Mesenchymal stem cell (in vitro differentiated cells and primary cell): ENCODE results near the gene JAK2.
A peak's percentile ranks its signal among the peaks of the same experiment; 100 is the strongest.
"Not testable (repeated sequence)": the region's sequence is repeated elsewhere in the genome, so short reads cannot be mapped to it uniquely, and the experiment has no call there.

Source experiments
- DNase-seq: peaks from one replicate; pipeline ENCODE4 v3.0.0-alpha.2; 2013
- H2AFZ ChIP-seq: one replicate; pipeline ENCODE4 v1.6.1; 2013; ENCODE audit warnings: low read depth, mild to moderate bottlenecking, control low read depth, inconsistent platforms, low read length, moderate library complexity
- H2AK5ac ChIP-seq: 2 replicates; pipeline ENCODE4 v1.6.1; 2013; ENCODE audit warnings: low read length, moderate library complexity, mild to moderate bottlenecking, inconsistent platforms; ENCODE audit not compliant: severe bottlenecking
- H2BK120ac ChIP-seq: one replicate; pipeline ENCODE4 v1.6.1; 2013; ENCODE audit warnings: low read depth, mild to moderate bottlenecking, inconsistent platforms, low read length, moderate library complexity
- H2BK12ac ChIP-seq, 2 experiments: one replicate each; pipeline ENCODE4 v1.6.1; 2013; ENCODE audit warnings: inconsistent platforms in 2 of 2, low read length in 2 of 2, mild to moderate bottlenecking in 2 of 2, moderate library complexity in 2 of 2, control low read depth in 1 of 2
- H2BK15ac ChIP-seq: one replicate; pipeline ENCODE4 v1.6.1; 2013; ENCODE audit warnings: mild to moderate bottlenecking, low read depth, inconsistent platforms; ENCODE audit not compliant: poor library complexity, severe bottlenecking
- H2BK5ac ChIP-seq: 2 replicates; pipeline ENCODE4 v1.6.1; 2013; ENCODE audit warnings: low read depth, mild to moderate bottlenecking, low read length, control low read depth, inconsistent platforms; ENCODE audit not compliant: poor library complexity, severe bottlenecking
- H3K14ac ChIP-seq, 2 experiments: one replicate each; pipeline ENCODE4 v1.6.1; 2013; ENCODE audit warnings: inconsistent platforms in 2 of 2, low read length in 2 of 2, control low read depth in 1 of 2, mild to moderate bottlenecking in 1 of 2, moderate library complexity in 1 of 2
- H3K18ac ChIP-seq, 2 experiments: one replicate each; pipeline ENCODE4 v1.6.1; 2013; ENCODE audit warnings: inconsistent platforms in 2 of 2, low read length in 2 of 2, control low read depth in 1 of 2, low read depth in 1 of 2, mild to moderate bottlenecking in 1 of 2
- H3K23ac ChIP-seq, 2 experiments: one replicate each; pipeline ENCODE4 v1.6.1; 2013; ENCODE audit warnings: inconsistent platforms in 2 of 2, low read length in 2 of 2, mild to moderate bottlenecking in 2 of 2, moderate library complexity in 2 of 2, control low read depth in 1 of 2
- H3K27ac ChIP-seq: 2 replicates; pipeline ENCODE4 v1.5.1; 2013; ENCODE audit warnings: mild to moderate bottlenecking, moderate library complexity, low read length, control low read depth, inconsistent platforms; ENCODE audit not compliant: poor library complexity, severe bottlenecking
- H3K27me3 ChIP-seq, 2 experiments: 2 replicates each; pipeline versions ENCODE4 v1.6.1 to v1.7.0; 2013; ENCODE audit warnings: low read length in 2 of 2, mild to moderate bottlenecking in 2 of 2, moderate library complexity in 2 of 2, control low read depth in 1 of 2, inconsistent platforms in 1 of 2; ENCODE audit not compliant: control insufficient read depth in 1 of 2, insufficient read depth in 1 of 2
- H3K36me3 ChIP-seq, 2 experiments: 2 replicates each; pipeline versions ENCODE4 v1.6.1 to v1.7.0; 2013; ENCODE audit warnings: low read length in 2 of 2, control low read depth in 1 of 2, inconsistent platforms in 1 of 2, low read depth in 1 of 2, mild to moderate bottlenecking in 1 of 2; ENCODE audit not compliant: insufficient read depth in 2 of 2, control insufficient read depth in 1 of 2
- H3K4ac ChIP-seq, 2 experiments: one replicate each; pipeline ENCODE4 v1.6.1; 2013; ENCODE audit warnings: inconsistent platforms in 2 of 2, low read length in 2 of 2, mild to moderate bottlenecking in 2 of 2, moderate library complexity in 2 of 2, control low read depth in 1 of 2, low read depth in 1 of 2
- H3K4me1 ChIP-seq: 2 replicates; pipeline ENCODE4 v1.6.1; 2013; ENCODE audit warnings: low read depth, low read length, control low read depth; ENCODE audit not compliant: control insufficient read depth, insufficient read depth
- H3K4me2 ChIP-seq: 2 replicates; pipeline ENCODE4 v1.6.1; 2013; ENCODE audit warnings: low read length, mild to moderate bottlenecking, inconsistent platforms; ENCODE audit not compliant: poor library complexity, severe bottlenecking
- H3K4me3 ChIP-seq, 2 experiments: 2 replicates each; pipeline versions ENCODE4 v1.5.1 to v1.7.0; 2013; ENCODE audit warnings: low read length in 2 of 2, mild to moderate bottlenecking in 2 of 2, control low read depth in 1 of 2, low read depth in 1 of 2; ENCODE audit not compliant: insufficient read depth in 1 of 2
- H3K79me1 ChIP-seq: replicated peaks from 2 replicates; pipeline ENCODE4 v1.6.1; 2013; ENCODE audit warnings: mild to moderate bottlenecking, control low read depth, low read length, inconsistent platforms; ENCODE audit not compliant: poor library complexity, severe bottlenecking
- H3K9ac ChIP-seq: 2 replicates; pipeline ENCODE4 v1.7.0; 2013; ENCODE audit warnings: mild to moderate bottlenecking, low read length, moderate library complexity
- H3K9me3 ChIP-seq: 2 replicates; pipeline ENCODE4 v1.7.0; 2013; ENCODE audit warnings: mild to moderate bottlenecking, low read length; ENCODE audit not compliant: control insufficient read depth
- H4K8ac ChIP-seq: one replicate; pipeline ENCODE4 v1.6.1; 2013; ENCODE audit warnings: inconsistent platforms, mild to moderate bottlenecking, low read length, moderate library complexity
- H4K91ac ChIP-seq: one replicate; pipeline ENCODE4 v1.6.1; 2013; ENCODE audit warnings: mild to moderate bottlenecking, low read length, inconsistent platforms
- WGBS: methylation state at CpG from one replicate; pipeline ENCODE4 v1.1.7; 2013; ENCODE audit warnings: mixed read lengths; 5-methylcytosine and 5-hydroxymethylcytosine counted together

The JAK2 gene

DNA sequence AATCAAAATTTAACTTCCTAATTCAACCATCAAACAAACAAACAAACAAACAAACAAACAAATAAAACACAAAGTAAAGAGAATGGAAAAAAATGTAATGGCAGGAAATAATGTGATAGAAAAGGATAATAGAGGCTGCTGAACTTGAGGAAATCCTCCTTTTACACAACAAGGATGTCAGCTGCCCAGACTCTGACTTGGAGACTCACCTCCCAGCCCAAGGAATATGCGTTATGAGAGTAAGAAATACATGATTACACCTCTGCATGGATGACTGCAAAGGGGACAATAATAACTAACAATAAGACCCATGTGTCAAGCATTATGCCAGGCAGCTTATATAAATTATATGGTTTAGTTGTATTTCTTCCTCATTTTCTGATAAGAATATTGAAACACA is 46.6 kb upstream of the JAK2 start:
- H4K8ac ChIP-seq = no peak overlapping the region
- H3K27me3 ChIP-seq = no peaks in the 10 kb centered on the region
- H3K4me3 ChIP-seq = no peak overlapping the region
- no peak overlapping the region for H2BK15ac ChIP-seq
- no CpG with 5 or more reads among the region's 1 CpG for WGBS
- H2BK12ac ChIP-seq = no peak overlapping the region
- H2AK5ac ChIP-seq = no peak overlapping the region
- H3K36me3 ChIP-seq = no peaks in the 10 kb centered on the region
- no peak overlapping the region for H2AFZ ChIP-seq
- no peak overlapping the region for H3K9ac ChIP-seq
- H3K27ac ChIP-seq = no peak overlapping the region
- no peaks in the 10 kb centered on the region for H3K79me1 ChIP-seq
- H2BK5ac ChIP-seq = no peak overlapping the region
- no peak overlapping the region for H3K4ac ChIP-seq
- H3K18ac ChIP-seq = no peak overlapping the region
- H3K4me2 ChIP-seq = no peak overlapping the region
- no peak for DNase-seq
- H3K14ac ChIP-seq = no peak overlapping the region
- no peak overlapping the region for H3K23ac ChIP-seq
- peaks cover 3% of the 10 kb centered on the region for H3K4me1 ChIP-seq
- H3K9me3 ChIP-seq = no peaks in the 10 kb centered on the region
- H2BK120ac ChIP-seq = no peak overlapping the region
- no peak overlapping the region for H4K91ac ChIP-seq

DNA sequence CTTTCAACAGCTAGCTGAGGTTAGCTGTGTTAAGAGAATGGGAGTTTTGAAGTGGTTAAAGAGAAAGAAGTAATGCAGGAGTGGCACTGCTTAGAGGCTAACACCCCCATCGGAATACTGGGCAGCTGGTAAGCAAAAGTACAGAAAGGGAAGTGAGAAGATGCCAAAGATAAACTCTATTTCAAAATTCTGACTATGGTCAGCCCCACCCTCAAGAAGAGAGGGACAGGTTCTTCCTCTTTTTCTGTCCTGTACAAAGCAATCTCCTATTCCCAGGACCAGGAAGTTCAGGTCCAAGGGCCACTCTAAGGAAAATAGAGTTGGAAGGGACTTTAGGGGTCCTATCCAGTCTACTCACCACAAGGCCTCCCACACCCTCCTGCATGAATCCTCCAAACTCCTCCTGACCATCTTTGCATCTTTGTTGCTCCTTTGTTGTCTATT is 45.9 kb upstream of the JAK2 start:
- no peak overlapping the region for H2BK12ac ChIP-seq
- H3K36me3 ChIP-seq = no peaks in the 10 kb centered on the region
- no peaks in the 10 kb centered on the region for H3K27me3 ChIP-seq
- no peaks in the 10 kb centered on the region for H3K9me3 ChIP-seq
- H2BK15ac ChIP-seq = no peak overlapping the region
- no peak overlapping the region for H3K4ac ChIP-seq
- H3K23ac ChIP-seq = no peak overlapping the region
- H3K27ac ChIP-seq = no peak overlapping the region
- no peak overlapping the region for H4K8ac ChIP-seq
- no peak for DNase-seq
- peaks cover 3% of the 10 kb centered on the region for H3K4me1 ChIP-seq
- no peak overlapping the region for H2AFZ ChIP-seq
- no peak overlapping the region for H2BK120ac ChIP-seq
- no peak overlapping the region for H2BK5ac ChIP-seq
- no peak overlapping the region for H2AK5ac ChIP-seq
- H3K4me3 ChIP-seq = no peak overlapping the region
- no peak overlapping the region for H3K4me2 ChIP-seq
- H4K91ac ChIP-seq = no peak overlapping the region
- H3K79me1 ChIP-seq = no peaks in the 10 kb centered on the region
- no peak overlapping the region for H3K18ac ChIP-seq
- no peak overlapping the region for H3K9ac ChIP-seq
- H3K14ac ChIP-seq = no peak overlapping the region
- 89% methylated on average over 1 of the region's 1 CpG for WGBS

DNA sequence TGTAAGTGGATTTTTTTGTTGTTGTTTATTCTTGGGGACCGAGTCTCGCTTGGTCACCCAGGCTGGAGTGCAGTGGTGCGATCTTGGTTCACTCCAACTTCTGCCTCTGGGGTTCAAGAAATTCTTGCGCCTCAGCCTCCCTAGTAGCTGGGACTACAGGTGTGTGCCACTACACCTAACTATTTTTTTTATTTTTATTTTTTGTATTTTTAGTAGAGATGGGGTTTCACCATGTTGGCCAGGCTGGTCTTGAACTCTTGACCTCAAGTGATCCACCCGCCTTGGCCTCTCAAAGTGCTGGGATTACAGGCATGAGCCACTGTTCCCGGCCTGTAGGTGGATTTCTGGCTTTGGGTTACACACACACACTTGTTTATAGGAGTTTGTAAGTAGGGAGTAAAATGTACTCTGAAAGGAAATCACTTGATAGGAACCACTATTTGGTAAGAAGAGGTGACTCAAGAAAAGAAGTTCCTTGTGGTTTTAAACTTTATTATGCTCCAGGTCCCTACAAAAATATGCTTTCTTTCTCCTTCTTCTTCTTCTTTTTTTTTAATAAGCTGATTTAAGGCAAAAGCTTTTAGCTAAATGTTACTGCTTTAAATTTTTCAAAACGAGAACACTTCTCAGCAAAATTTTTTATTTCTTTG is 42.9 kb upstream of the JAK2 start:
- H3K4me1 ChIP-seq, H3K4me3 ChIP-seq, H2BK15ac ChIP-seq, H3K27me3 ChIP-seq, H3K18ac ChIP-seq, H4K91ac ChIP-seq, H3K79me1 ChIP-seq, H2BK12ac ChIP-seq, H2AK5ac ChIP-seq, H3K14ac ChIP-seq, H3K4ac ChIP-seq, H3K4me2 ChIP-seq, H2BK120ac ChIP-seq, H4K8ac ChIP-seq, H2BK5ac ChIP-seq, H3K9me3 ChIP-seq, H3K23ac ChIP-seq, H2AFZ ChIP-seq, H3K27ac ChIP-seq, H3K36me3 ChIP-seq: not testable (repeated sequence)
- DNase-seq = peak; percentile 81
- H3K9ac ChIP-seq = peak overlapping the region; percentile 17
- 76% methylated on average over 4 of the region's 7 CpGs for WGBS

- Histone ChIP-seq H2BK5ac (no peak overlapping the region), H4K8ac (no peak overlapping the region), H3K27ac (no peak overlapping the region), H3K14ac (no peak overlapping the region), H3K9me3 (no peaks in the 10 kb centered on the region), H2BK12ac (no peak overlapping the region), H3K23ac (no peak overlapping the region), H3K4me3 (no peak overlapping the region), H3K4ac (no peak overlapping the region), H3K9ac (no peak overlapping the region), H3K18ac (no peak overlapping the region), H3K27me3 (no peaks in the 10 kb centered on the region), H3K36me3 (no peaks in the 10 kb centered on the region), H2AFZ (no peak overlapping the region), H3K79me1 (no peaks in the 10 kb centered on the region), H2AK5ac (no peak overlapping the region), H3K4me2 (no peak overlapping the region), H2BK15ac (no peak overlapping the region), H3K4me1 (no peaks in the 10 kb centered on the region), H2BK120ac (no peak overlapping the region), H4K91ac (no peak overlapping the region)
- no peak for DNase-seq
- 90% methylated on average over 3 of the region's 4 CpGs for WGBS
These were observed 41.7 kb upstream of the JAK2 start for GRCh38 chr9:4943346-4943745.
